GM18505 (cell line): ENCODE results near the gene GFPT2.

Experiments
- ATAC-seq: cut with Tn5 transposase; IDR thresholded peaks from one replicate; pipeline ENCODE4 v1.9.1; 2021; ENCODE audit not compliant: unreplicated experiment
- POLR2A ChIP-seq: IDR thresholded peaks from 4 replicates; pipeline ENCODE4 v1.6.1; 2011; ENCODE audit warnings: borderline replicate concordance; ENCODE audit not compliant: insufficient read depth, insufficient read length; ENCODE audit errors: extremely low read depth

The GFPT2 gene

GRCh38 chr5:180339583-180340183 is 13.5 kb downstream of the GFPT2 start:
- ATAC-seq: no peak
- TF ChIP-seq POLR2A: no peak

GRCh38 chr5:180338001-180338707 is 15.0 kb downstream of the GFPT2 start:
- no peak for ATAC-seq
- no peak for TF ChIP-seq POLR2A

- TF ChIP-seq POLR2A: no peak
- ATAC-seq: no peak
These were observed 16.7 kb downstream of the GFPT2 start for GRCh38 chr5:180336234-180337020.

GRCh38 chr5:180335614-180336233 is 17.4 kb downstream of the GFPT2 start:
- TF ChIP-seq POLR2A: no peak
- no peak for ATAC-seq

GRCh38 chr5:180334751-180335613 is 18.2 kb downstream of the GFPT2 start:
- TF ChIP-seq POLR2A: no peak

GRCh38 chr5:180334176-180334575 is 19.0 kb downstream of the GFPT2 start:
- no peak for ATAC-seq
- no peak for TF ChIP-seq POLR2A

More at GRCh38 chr5:180334751-180335613, 18.2 kb downstream of the GFPT2 start:
- no peak for ATAC-seq

- TF ChIP-seq POLR2A: no peak
These were observed 19.5 kb downstream of the GFPT2 start for GRCh38 chr5:180333661-180334060.

GRCh38 chr5:180332861-180333260 is 20.3 kb downstream of the GFPT2 start:
- no peak for TF ChIP-seq POLR2A
- no peak for ATAC-seq

More at GRCh38 chr5:180333661-180334060, 19.5 kb downstream of the GFPT2 start:
- ATAC-seq: no peak

- TF ChIP-seq POLR2A: no peak
- no peak for ATAC-seq
These were observed 21.1 kb downstream of the GFPT2 start for GRCh38 chr5:180332051-180332517.

GRCh38 chr5:180331647-180331950 is 21.5 kb downstream of the GFPT2 start:
- no peak for ATAC-seq
- TF ChIP-seq POLR2A: no peak

GRCh38 chr5:180330810-180331646 is 22.1 kb downstream of the GFPT2 start:
- ATAC-seq: no peak
- TF ChIP-seq POLR2A: no peak

GRCh38 chr5:180330270-180330648 is 22.9 kb downstream of the GFPT2 start:
- ATAC-seq: no peak
- TF ChIP-seq POLR2A: no peak

GRCh38 chr5:180329606-180330269 is 23.4 kb downstream of the GFPT2 start:
- ATAC-seq: no peak
- TF ChIP-seq POLR2A: no peak
